GM13977 (cell line): Measurements from ENCODE around the gene PTGIS.
A peak's percentile ranks its signal among the peaks of the same experiment; 100 is the strongest.

Experiments used
- DNase-seq: peaks from one replicate; pipeline ENCODE4 v3.0.0; 2012; ENCODE audit warnings: low spot score
- CTCF ChIP-seq: IDR thresholded peaks from 2 replicates; pipeline ENCODE4 v1.5.1; 2012; ENCODE audit warnings: mild to moderate bottlenecking, control low read depth; ENCODE audit not compliant: insufficient read depth; ENCODE audit errors: extremely low read depth, missing control alignments
- in situ Hi-C: fragments of 300-500 bp; cut with MboI; formaldehyde crosslinking; loops from one replicate; pipeline ENCODE4 v1.12.0; 2022; ENCODE audit warnings: low sequenced_read_pairs, low pct_unique_long_range_greater_than_20kb, mixed read lengths, inconsistent platforms; ENCODE audit not compliant: unreplicated experiment

PTGIS gene

GRCh38 chr20:49482621-49483017 lies 85.3 kb downstream of the PTGIS start, which contains the start of gene KCNB1:
TSS of gene KCNB1 (minus strand) at chr20:49482668. CDS start at chr20:49482480, 188 bp downstream.
- TF ChIP-seq CTCF: no peak
- in situ Hi-C loops: no loop called here
- DNase-seq: peak; percentile 75

- TF ChIP-seq CTCF: no peak
- DNase-seq: no peak
- in situ Hi-C loops: no loop called here
Measured at GRCh38 chr20:49482173-49482572, 85.8 kb downstream of the PTGIS start.

GRCh38 chr20:49481116-49481515 lies 86.8 kb downstream of the PTGIS start:
- in situ Hi-C loops: no loop called here
- DNase-seq: no peak
- no peak for TF ChIP-seq CTCF

- no peak for TF ChIP-seq CTCF
- in situ Hi-C loops: no loop called here
- no peak for DNase-seq
Measured at GRCh38 chr20:49480236-49480635, 87.7 kb downstream of the PTGIS start.

GRCh38 chr20:49479785-49480184 lies 88.2 kb downstream of the PTGIS start:
- no peak for TF ChIP-seq CTCF
- in situ Hi-C loops: no loop called here

GRCh38 chr20:49478754-49479689 lies 88.9 kb downstream of the PTGIS start:
- no peak for DNase-seq
- no peak for TF ChIP-seq CTCF
- in situ Hi-C loops: no loop called here

More at GRCh38 chr20:49479785-49480184, 88.2 kb downstream of the PTGIS start:
- no peak for DNase-seq
